H9 (cell line): Measurements from ENCODE around the gene LMO4. TPM values are rescaled to one million over a fixed set of nuclear protein-coding genes. Genes with fewer than 3 reads are reported as not detected.

ENCODE experiments used
- DNase-seq: peaks from one replicate; pipeline ENCODE4 v3.0.0-alpha.2; 2017
- H2AFZ ChIP-seq: one replicate; pipeline ENCODE4 v1.6.1; 2013; ENCODE audit warnings: mild to moderate bottlenecking, low read length, control low read depth, moderate library complexity
- H2AK5ac ChIP-seq: 2 replicates; pipeline ENCODE4 v1.6.1; 2013; ENCODE audit warnings: low read length, control low read depth, mixed read lengths; ENCODE audit not compliant: insufficient read length
- H2BK120ac ChIP-seq: one replicate; pipeline ENCODE4 v1.6.1; 2013; ENCODE audit warnings: low read depth, mild to moderate bottlenecking, low read length, control low read depth, inconsistent platforms; ENCODE audit not compliant: poor library complexity, severe bottlenecking
- H2BK12ac ChIP-seq: 2 replicates; pipeline ENCODE4 v1.6.1; 2013; ENCODE audit warnings: low read length, control low read depth, mixed read lengths, low read depth; ENCODE audit not compliant: insufficient read length
- H2BK15ac ChIP-seq: 2 replicates; pipeline ENCODE4 v1.6.1; 2013; ENCODE audit warnings: low read depth, low read length, control low read depth
- H2BK20ac ChIP-seq: one replicate; pipeline ENCODE4 v1.6.1; 2013; ENCODE audit warnings: low read depth, mild to moderate bottlenecking, low read length, control low read depth, inconsistent platforms; ENCODE audit not compliant: poor library complexity, severe bottlenecking
- H2BK5ac ChIP-seq: 2 replicates; pipeline ENCODE4 v1.6.1; 2013; ENCODE audit warnings: low read length, control low read depth, mixed read lengths; ENCODE audit not compliant: insufficient read length
- H3K14ac ChIP-seq: 2 replicates; pipeline ENCODE4 v1.6.1; 2013; ENCODE audit warnings: low read length, control low read depth; ENCODE audit not compliant: insufficient read depth
- H3K18ac ChIP-seq: 2 replicates; pipeline ENCODE4 v1.6.1; 2013; ENCODE audit warnings: low read depth, mild to moderate bottlenecking, mixed read lengths, low read length, control low read depth; ENCODE audit not compliant: insufficient read length
- H3K23ac ChIP-seq: 2 replicates; pipeline ENCODE4 v1.6.1; 2013; ENCODE audit warnings: low read length, control low read depth, mixed read lengths, low read depth; ENCODE audit not compliant: insufficient read length
- H3K23me2 ChIP-seq: 2 replicates; pipeline ENCODE4 v1.6.1; 2013; ENCODE audit warnings: low read depth, mild to moderate bottlenecking, mixed read lengths, low read length, control low read depth; ENCODE audit not compliant: insufficient read length, poor library complexity, severe bottlenecking
- H3K27ac ChIP-seq: 2 replicates; pipeline ENCODE4 v1.5.1; 2013; ENCODE audit warnings: low read length, control low read depth, mixed read lengths, low read depth; ENCODE audit not compliant: insufficient read length
- H3K27me3 ChIP-seq: 2 replicates; pipeline ENCODE4 v1.6.1; 2013; ENCODE audit warnings: low read length, control low read depth, inconsistent platforms; ENCODE audit not compliant: insufficient read depth
- H3K4ac ChIP-seq: 2 replicates; pipeline ENCODE4 v1.6.1; 2013; ENCODE audit warnings: low read depth, mild to moderate bottlenecking, control low read depth, inconsistent platforms, low read length, moderate library complexity
- H3K4me1 ChIP-seq: 2 replicates; pipeline ENCODE4 v1.6.1; 2013; ENCODE audit warnings: low read length, control low read depth, inconsistent platforms; ENCODE audit not compliant: insufficient read depth
- H3K4me2 ChIP-seq: 2 replicates; pipeline ENCODE4 v1.6.1; 2013; ENCODE audit warnings: low read length, control low read depth, mixed read lengths; ENCODE audit not compliant: insufficient read length, insufficient read depth
- H3K56ac ChIP-seq: 2 replicates; pipeline ENCODE4 v1.6.1; 2013; ENCODE audit warnings: low read depth, mild to moderate bottlenecking, mixed read lengths, low read length, control low read depth; ENCODE audit not compliant: insufficient read length
- H3K79me1 ChIP-seq: 2 replicates; pipeline ENCODE4 v1.6.1; 2013; ENCODE audit warnings: low read depth, mild to moderate bottlenecking, moderate library complexity, low read length, control low read depth, inconsistent platforms; ENCODE audit not compliant: insufficient read depth, poor library complexity, severe bottlenecking
- H3K79me2 ChIP-seq: 2 replicates; pipeline ENCODE4 v1.6.1; 2013; ENCODE audit warnings: low read length, control low read depth, inconsistent platforms; ENCODE audit not compliant: insufficient read depth
- H3K9ac ChIP-seq: 2 replicates; pipeline ENCODE4 v1.6.1; 2013; ENCODE audit warnings: low read length, control low read depth, mixed read lengths; ENCODE audit not compliant: insufficient read length; ENCODE audit errors: extremely low read depth
- H3K9me3 ChIP-seq: one replicate; pipeline ENCODE4 v1.6.1; 2013; ENCODE audit warnings: low read depth, low read length, inconsistent platforms; ENCODE audit not compliant: control insufficient read depth
- H3T11ph ChIP-seq: one replicate; pipeline ENCODE4 v1.6.1; 2013; ENCODE audit warnings: mild to moderate bottlenecking, low read length, control low read depth, inconsistent platforms
- H4K20me1 ChIP-seq: one replicate; pipeline ENCODE4 v1.6.1; 2013; ENCODE audit not compliant: control insufficient read depth, insufficient read length, insufficient read depth
- H4K5ac ChIP-seq: 2 replicates; pipeline ENCODE4 v1.6.1; 2013; ENCODE audit warnings: low read depth, mild to moderate bottlenecking, mixed read lengths, low read length, control low read depth; ENCODE audit not compliant: insufficient read length
- H4K8ac ChIP-seq: replicated peaks from 2 replicates; pipeline ENCODE4 v1.6.1; 2013; ENCODE audit warnings: low read length, control low read depth, mixed read lengths, low read depth; ENCODE audit not compliant: insufficient read length
- H4K91ac ChIP-seq: 2 replicates; pipeline ENCODE4 v1.6.1; 2013; ENCODE audit warnings: low read depth, mild to moderate bottlenecking, moderate library complexity, mixed read lengths, low read length, control low read depth; ENCODE audit not compliant: insufficient read length
- H3K27ac Mint-ChIP-seq, 3 experiments: 2 replicates in 2 of 3; 3 replicates in 1 of 3; pipeline ENCODE4 v1.8.0; 2020 to 2021; ENCODE audit warnings: mixed read lengths in 3 of 3, mild to moderate bottlenecking in 1 of 3, moderate library complexity in 1 of 3
- H3K27me3 Mint-ChIP-seq: 2 replicates; pipeline ENCODE4 v1.8.0; 2021; ENCODE audit warnings: low read depth, mild to moderate bottlenecking, moderate library complexity, mixed read lengths
- H3K36me3 Mint-ChIP-seq, 3 experiments: 2 replicates in 2 of 3; 3 replicates in 1 of 3; pipeline ENCODE4 v1.8.0; 2020 to 2021; ENCODE audit warnings: low read depth in 3 of 3, mixed read lengths in 3 of 3; ENCODE audit not compliant: insufficient read depth in 1 of 3
- H3K4me1 Mint-ChIP-seq, 2 experiments: 2 replicates each; pipeline ENCODE4 v1.8.0; 2020; ENCODE audit warnings: mixed read lengths in 2 of 2
- H3K4me3 Mint-ChIP-seq, 2 experiments: 2 replicates in 1 of 2; 3 replicates in 1 of 2; pipeline ENCODE4 v1.8.0; 2020 to 2021; ENCODE audit warnings: mild to moderate bottlenecking in 2 of 2, mixed read lengths in 2 of 2, moderate library complexity in 1 of 2
- H3K9me3 Mint-ChIP-seq, 2 experiments: 2 replicates in 1 of 2; 3 replicates in 1 of 2; pipeline ENCODE4 v1.8.0; 2020; ENCODE audit warnings: mild to moderate bottlenecking in 2 of 2, mixed read lengths in 2 of 2, moderate library complexity in 1 of 2
- CTCF ChIP-seq: fragments of 200-600 bp; sonication (generic); conservative IDR thresholded peaks from 3 replicates; pipeline ENCODE4 v1.8.0; 2021; ENCODE audit warnings: antibody characterized with exemption, mild to moderate bottlenecking
- WGBS: extraction: QIAGEN DNeasy Blood & Tissue Kit; methylation state at CpG from one replicate; pipeline ENCODE4 v1.1.7; 2013; ENCODE audit warnings: missing lambda C conversion rate, low lambda C conversion rate, mixed read lengths; ENCODE audit not compliant: insufficient read length; ENCODE audit errors: extremely low coverage; 5-methylcytosine and 5-hydroxymethylcytosine counted together
- total RNA-seq: library from RNA; stranded (reverse); gene quantifications from 2 replicates; pipeline ENCODE4 v1.2.1, GENCODE V29; 2021

Gene LMO4
- total RNA-seq, 1 experiment from 2014 or later: 64.9 TPM

GRCh38 chr1:87346130-87346814, 17.6 kb downstream of the LMO4 start:
- no peak overlapping the region for H3K56ac ChIP-seq
- H3K27ac ChIP-seq: no peak overlapping the region
- Mint-ChIP-seq H3K36me3 (peaks cover 17 to 45% (median 36%) of the 10 kb centered on the region in 3 experiments; a peak in 6 of 7 replicates), H3K27me3 (no peaks in the 10 kb centered on the region), H3K27ac (peak overlapping the region; percentile 12 to 58 (median 23); a peak in 6 of 7 replicates), H3K9me3 (no peaks in the 10 kb centered on the region), H3K4me3 (no peak overlapping the region), H3K4me1 (peaks cover 17 to 18% of the 10 kb centered on the region in 2 experiments)
- WGBS: no CpG with 5 or more reads among the region's 8 CpGs
- H2AFZ ChIP-seq: no peak overlapping the region
- no peak overlapping the region for H3K4ac ChIP-seq
- H2AK5ac ChIP-seq: no peak overlapping the region
- no peak overlapping the region for H3K9ac ChIP-seq
- H3K27me3 ChIP-seq: no peaks in the 10 kb centered on the region; the same call in 1 of the 2 replicates
- H4K8ac ChIP-seq: no peak overlapping the region
- no peak overlapping the region for H3T11ph ChIP-seq
- H2BK12ac ChIP-seq: no peak overlapping the region
- no peak overlapping the region for H2BK120ac ChIP-seq
- H4K20me1 ChIP-seq: no peaks in the 10 kb centered on the region
- no peak overlapping the region for H3K14ac ChIP-seq
- no peak for DNase-seq
- H4K91ac ChIP-seq: no peak overlapping the region
- no peaks in the 10 kb centered on the region for H3K23me2 ChIP-seq
- H2BK5ac ChIP-seq: no peak overlapping the region
- no peak overlapping the region for H3K23ac ChIP-seq
- no peaks in the 10 kb centered on the region; the same call in 1 of the 2 replicates for H3K4me1 ChIP-seq
- no peaks in the 10 kb centered on the region for H3K9me3 ChIP-seq
- no peak overlapping the region for H4K5ac ChIP-seq
- no peak overlapping the region for H3K4me2 ChIP-seq
- no peaks in the 10 kb centered on the region for H3K79me2 ChIP-seq
- H3K79me1 ChIP-seq: no peaks in the 10 kb centered on the region
- H2BK15ac ChIP-seq: no peak overlapping the region
- TF ChIP-seq CTCF: no peak
- no peak overlapping the region for H2BK20ac ChIP-seq
- H3K18ac ChIP-seq: no peak overlapping the region
